Panc1 (cell line): Measurements from ENCODE around the gene PCGF3.

Experiments used
- CTCF ChIP-seq: fragments of 450-650 bp; IDR thresholded peaks from 2 replicates; pipeline ENCODE4 v1.5.1; 2017; ENCODE audit warnings: mild to moderate bottlenecking
- POLR2AphosphoS5 ChIP-seq: IDR thresholded peaks from 2 replicates; pipeline ENCODE4 v1.6.1; 2012; ENCODE audit warnings: mild to moderate bottlenecking, low read depth, low read length, moderate library complexity
- SIN3A ChIP-seq: IDR thresholded peaks from 2 replicates; pipeline ENCODE4 v1.6.1; 2012; ENCODE audit warnings: low read depth, mild to moderate bottlenecking, low read length, moderate library complexity, borderline replicate concordance; ENCODE audit not compliant: insufficient read depth
- TCF7L2 ChIP-seq: IDR thresholded peaks from 2 replicates; pipeline ENCODE4 v1.6.1; 2011; ENCODE audit warnings: mild to moderate bottlenecking, low read depth, low read length, inconsistent platforms

GRCh38 chr4:687971-688853 lies 17.4 kb upstream of the PCGF3 start:
- TF ChIP-seq CTCF (no peak), POLR2AphosphoS5 (no peak), TCF7L2 (no peak), SIN3A (no peak)
